Ectodermal cell (in vitro differentiated cells): ENCODE measurements around the gene OR13C9.
"Not testable (repeated sequence)": the region's sequence is repeated elsewhere in the genome, so short reads cannot be mapped to it uniquely, and the experiment has no call there.

Experiments used
- H3K27ac ChIP-seq: 2 replicates; pipeline ENCODE4 v1.7.0; 2013; ENCODE audit warnings: mild to moderate bottlenecking, low read depth, low read length; ENCODE audit not compliant: insufficient read depth, poor library complexity, severe bottlenecking
- H3K27me3 ChIP-seq: 2 replicates; pipeline ENCODE4 v1.7.0; 2013; ENCODE audit warnings: mild to moderate bottlenecking, low read length; ENCODE audit not compliant: insufficient read depth, control insufficient read depth, poor library complexity, severe bottlenecking
- H3K36me3 ChIP-seq: one replicate; pipeline ENCODE4 v1.7.0; 2013; ENCODE audit warnings: low read length; ENCODE audit not compliant: control insufficient read depth, insufficient read depth
- H3K4me1 ChIP-seq: one replicate; pipeline ENCODE4 v1.7.0; 2013; ENCODE audit warnings: low read length; ENCODE audit not compliant: control insufficient read depth, insufficient read depth
- H3K4me3 ChIP-seq: 2 replicates; pipeline ENCODE4 v1.7.0; 2013; ENCODE audit warnings: low read depth, low read length, control low read depth; ENCODE audit not compliant: insufficient read depth
- H3K9me3 ChIP-seq: 2 replicates; pipeline ENCODE4 v1.7.0; 2013; ENCODE audit warnings: mild to moderate bottlenecking, low read length, moderate library complexity; ENCODE audit not compliant: control insufficient read depth
- WGBS, 2 experiments: methylation state at CpG; one replicate each; pipeline ENCODE4 v1.1.7; 2013; ENCODE audit warnings: missing lambda C conversion rate in 2 of 2; 5-methylcytosine and 5-hydroxymethylcytosine counted together

OR13C9 gene

GRCh38 chr9:104604801-104605200 is 13.2 kb downstream of the OR13C9 start:
- Histone ChIP-seq H3K4me1 (no peaks in the 10 kb centered on the region), H3K4me3 (no peak overlapping the region), H3K27ac (no peak overlapping the region), H3K36me3 (no peaks in the 10 kb centered on the region), H3K9me3 (no peaks in the 10 kb centered on the region), H3K27me3 (no peaks in the 10 kb centered on the region)
- WGBS, 2 experiments = 85 to 89% methylated on average over 3 of the region's 3 CpGs

- H3K4me3 ChIP-seq, H3K27ac ChIP-seq, H3K27me3 ChIP-seq, H3K36me3 ChIP-seq, H3K4me1 ChIP-seq, H3K9me3 ChIP-seq: not testable (repeated sequence)
Measured at GRCh38 chr9:104599313-104599712, 18.7 kb downstream of the OR13C9 start, which contains the start of gene OR13C5. Gene OR13C5 (minus strand): TSS chr9:104599413. CDS start chr9:104599413, 0 bp downstream.

GRCh38 chr9:104598749-104599148 is 19.3 kb downstream of the OR13C9 start:
- not testable (repeated sequence) for H3K36me3 ChIP-seq, H3K4me3 ChIP-seq, H3K4me1 ChIP-seq, H3K27ac ChIP-seq, H3K9me3 ChIP-seq, H3K27me3 ChIP-seq
- WGBS, 2 experiments = 71 to 89% methylated on average over 1 to 3 of the region's 3 CpGs

GRCh38 chr9:104589626-104590025 is 28.4 kb downstream of the OR13C9 start:
- H3K4me1 ChIP-seq = no peaks in the 10 kb centered on the region
- no peaks in the 10 kb centered on the region for H3K27me3 ChIP-seq
- WGBS, 2 experiments = 33 to 80% methylated on average over 1 of the region's 1 CpG
- no peak overlapping the region for H3K27ac ChIP-seq
- H3K36me3 ChIP-seq = no peaks in the 10 kb centered on the region
- H3K9me3 ChIP-seq = no peaks in the 10 kb centered on the region
- H3K4me3 ChIP-seq = no peak overlapping the region

GRCh38 chr9:104586496-104587180 is 31.4 kb downstream of the OR13C9 start:
- no peak overlapping the region for H3K4me3 ChIP-seq
- H3K9me3 ChIP-seq = no peaks in the 10 kb centered on the region
- H3K27me3 ChIP-seq = no peaks in the 10 kb centered on the region
- H3K36me3 ChIP-seq = no peaks in the 10 kb centered on the region
- WGBS, 2 experiments = 82 to 89% methylated on average over 1 of the region's 1 CpG
- H3K27ac ChIP-seq = no peak overlapping the region
- no peaks in the 10 kb centered on the region for H3K4me1 ChIP-seq

GRCh38 chr9:104580562-104580961 is 37.4 kb downstream of the OR13C9 start:
- WGBS, 2 experiments = 89% methylated on average over 1 of the region's 1 CpG; no CpG with 5 or more reads in 1 of the 2 experiments
- no peak overlapping the region for H3K27ac ChIP-seq
- H3K4me1 ChIP-seq = no peaks in the 10 kb centered on the region
- no peak overlapping the region for H3K4me3 ChIP-seq
- H3K27me3 ChIP-seq = no peaks in the 10 kb centered on the region
- no peaks in the 10 kb centered on the region for H3K36me3 ChIP-seq
- no peaks in the 10 kb centered on the region for H3K9me3 ChIP-seq

- Histone ChIP-seq H3K27ac (no peak overlapping the region), H3K27me3 (no peaks in the 10 kb centered on the region), H3K36me3 (no peaks in the 10 kb centered on the region), H3K4me3 (no peak overlapping the region), H3K4me1 (no peaks in the 10 kb centered on the region), H3K9me3 (no peaks in the 10 kb centered on the region)
- 92 to 95% methylated on average over 5 of the region's 5 CpGs for WGBS, 2 experiments
Measured at GRCh38 chr9:104577263-104577662, 40.7 kb downstream of the OR13C9 start.

GRCh38 chr9:104575456-104575855 is 42.5 kb downstream of the OR13C9 start:
- H3K36me3 ChIP-seq = no peaks in the 10 kb centered on the region
- H3K27me3 ChIP-seq = no peaks in the 10 kb centered on the region
- no peaks in the 10 kb centered on the region for H3K9me3 ChIP-seq
- H3K4me1 ChIP-seq = no peaks in the 10 kb centered on the region
- 87 to 97% methylated on average over 2 of the region's 2 CpGs for WGBS, 2 experiments
- H3K4me3 ChIP-seq = no peak overlapping the region
- H3K27ac ChIP-seq = no peak overlapping the region

- Histone ChIP-seq H3K9me3 (no peaks in the 10 kb centered on the region), H3K4me3 (no peak overlapping the region), H3K27ac (no peak overlapping the region), H3K4me1 (no peaks in the 10 kb centered on the region), H3K36me3 (no peaks in the 10 kb centered on the region), H3K27me3 (no peaks in the 10 kb centered on the region)
- 67% methylated on average over 1 of the region's 1 CpG; no CpG with 5 or more reads in 1 of the 2 experiments for WGBS, 2 experiments
Measured at GRCh38 chr9:104572612-104573011, 45.4 kb downstream of the OR13C9 start.

- H3K4me1 ChIP-seq = no peaks in the 10 kb centered on the region
- no peaks in the 10 kb centered on the region for H3K27me3 ChIP-seq
- no peak within 1 kb of the TSS for H3K4me3 ChIP-seq
- H3K36me3 ChIP-seq = no peaks in the 10 kb centered on the region
- H3K9me3 ChIP-seq = no peaks in the 10 kb centered on the region
- WGBS, 2 experiments = 91 to 95% methylated on average over 4 of the region's 4 CpGs
- H3K27ac ChIP-seq = no peak within 1 kb of the TSS
Measured at GRCh38 chr9:104568868-104569267, 49.1 kb downstream of the OR13C9 start, which contains the start of gene OR13C8. Gene OR13C8 (plus strand): TSS chr9:104569168. CDS start chr9:104569168, 0 bp downstream.
